ENCODE data around the gene ZNF664. TPM values are rescaled to one million over a fixed set of nuclear protein-coding genes. Genes with fewer than 3 reads are reported as not detected.

The ZNF664 gene
- total RNA-seq, 4 donors from 2014 or later, result 53.7 to 78.0 (median 73.3) TPM

DNA sequence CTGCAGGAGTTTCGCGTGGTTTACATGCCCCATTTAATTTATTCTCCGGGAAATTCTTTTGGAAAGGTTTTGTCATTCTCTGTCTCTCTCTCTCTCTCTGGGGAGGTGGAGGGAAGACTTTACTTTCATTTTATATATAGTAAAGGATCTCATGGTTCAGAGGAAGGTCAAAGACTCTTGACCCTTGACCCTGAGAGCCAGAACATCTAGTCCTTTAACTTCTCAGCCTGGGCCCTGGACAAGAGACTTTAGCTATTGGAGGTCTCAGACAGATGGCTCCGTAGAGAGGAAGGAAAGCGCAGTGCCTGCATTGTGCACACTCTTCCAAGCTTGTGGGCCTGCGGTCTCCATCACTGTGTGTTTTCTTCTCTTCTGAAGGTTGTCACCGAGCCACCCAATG is 44.1 kb upstream of the ZNF664 start:
- peaks cover 0 to 4% (median 0%) of the 10 kb centered on the region in 3 donors for H3K36me3 ChIP-seq
- no peaks in the 10 kb centered on the region for H3K4me1 ChIP-seq
- no peaks in the 10 kb centered on the region for H3K27me3 ChIP-seq
- no peak overlapping the region for H3K27ac ChIP-seq
- TF ChIP-seq, protein P1, sequence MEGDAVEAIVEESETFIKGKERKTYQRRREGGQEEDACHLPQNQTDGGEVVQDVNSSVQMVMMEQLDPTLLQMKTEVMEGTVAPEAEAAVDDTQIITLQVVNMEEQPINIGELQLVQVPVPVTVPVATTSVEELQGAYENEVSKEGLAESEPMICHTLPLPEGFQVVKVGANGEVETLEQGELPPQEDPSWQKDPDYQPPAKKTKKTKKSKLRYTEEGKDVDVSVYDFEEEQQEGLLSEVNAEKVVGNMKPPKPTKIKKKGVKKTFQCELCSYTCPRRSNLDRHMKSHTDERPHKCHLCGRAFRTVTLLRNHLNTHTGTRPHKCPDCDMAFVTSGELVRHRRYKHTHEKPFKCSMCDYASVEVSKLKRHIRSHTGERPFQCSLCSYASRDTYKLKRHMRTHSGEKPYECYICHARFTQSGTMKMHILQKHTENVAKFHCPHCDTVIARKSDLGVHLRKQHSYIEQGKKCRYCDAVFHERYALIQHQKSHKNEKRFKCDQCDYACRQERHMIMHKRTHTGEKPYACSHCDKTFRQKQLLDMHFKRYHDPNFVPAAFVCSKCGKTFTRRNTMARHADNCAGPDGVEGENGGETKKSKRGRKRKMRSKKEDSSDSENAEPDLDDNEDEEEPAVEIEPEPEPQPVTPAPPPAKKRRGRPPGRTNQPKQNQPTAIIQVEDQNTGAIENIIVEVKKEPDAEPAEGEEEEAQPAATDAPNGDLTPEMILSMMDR (IDR thresholded peaks at IDR 0.05), result no peak
- TF ChIP-seq POLR2A (IDR thresholded peaks at IDR 0.05) (no peak), EP300 (IDR thresholded peaks at IDR 0.05) (no peak)
- H3K4me3 ChIP-seq, result no peak overlapping the region
- DNase-seq (ENCODE audit: low spot score in 2 of 2), result no peak
- 89 to 90% methylated on average over 7 of the region's 7 CpGs for WGBS, 2 donors
- no peaks in the 10 kb centered on the region for H3K9me3 ChIP-seq

DNA sequence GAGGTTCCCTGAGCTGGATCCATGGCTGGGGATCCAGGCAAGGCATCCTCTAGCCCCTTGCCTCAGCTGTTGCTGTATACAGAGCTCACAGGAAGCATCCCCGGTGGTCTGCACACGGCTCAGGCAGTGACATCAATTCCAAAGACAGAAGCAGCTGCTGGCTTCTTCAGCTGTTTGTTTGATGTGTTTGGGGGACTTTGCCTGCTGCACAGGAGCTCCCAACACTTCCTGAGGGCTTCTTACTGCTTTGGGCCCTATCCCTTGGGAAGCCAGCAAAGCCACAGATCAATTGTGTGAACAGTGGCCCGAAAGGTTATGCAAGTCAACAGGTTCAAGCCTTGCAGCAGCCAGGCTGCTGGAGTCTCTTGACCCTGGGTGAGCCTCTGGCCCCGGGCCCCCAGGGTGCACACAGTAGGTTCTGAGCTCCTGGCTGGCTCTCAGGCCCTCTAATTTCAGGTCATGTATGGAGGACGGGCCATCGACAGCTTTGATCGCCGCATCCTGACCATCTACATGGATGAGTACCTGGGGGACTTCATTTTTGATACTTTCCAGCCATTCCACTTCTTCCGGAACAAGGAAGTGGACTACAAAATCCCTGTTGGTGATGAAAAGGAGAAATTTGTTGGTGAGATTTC is 43.0 kb upstream of the ZNF664 start:
- H3K4me3 ChIP-seq, result no peak overlapping the region
- WGBS, 2 donors, result 89 to 90% methylated on average over 9 of the region's 9 CpGs
- H3K27me3 ChIP-seq, result no peaks in the 10 kb centered on the region
- no peak for DNase-seq (ENCODE audit: low spot score in 2 of 2)
- TF ChIP-seq POLR2A (IDR thresholded peaks at IDR 0.05), result no peak
- no peak for TF ChIP-seq EP300 (IDR thresholded peaks at IDR 0.05)
- TF ChIP-seq, protein P1 (IDR thresholded peaks at IDR 0.05), result no peak
- no peak overlapping the region for H3K27ac ChIP-seq
- H3K36me3 ChIP-seq, result peaks cover 0 to 14% (median 0%) of the 10 kb centered on the region in 3 donors
- no peaks in the 10 kb centered on the region for H3K4me1 ChIP-seq
- no peaks in the 10 kb centered on the region for H3K9me3 ChIP-seq

DNA sequence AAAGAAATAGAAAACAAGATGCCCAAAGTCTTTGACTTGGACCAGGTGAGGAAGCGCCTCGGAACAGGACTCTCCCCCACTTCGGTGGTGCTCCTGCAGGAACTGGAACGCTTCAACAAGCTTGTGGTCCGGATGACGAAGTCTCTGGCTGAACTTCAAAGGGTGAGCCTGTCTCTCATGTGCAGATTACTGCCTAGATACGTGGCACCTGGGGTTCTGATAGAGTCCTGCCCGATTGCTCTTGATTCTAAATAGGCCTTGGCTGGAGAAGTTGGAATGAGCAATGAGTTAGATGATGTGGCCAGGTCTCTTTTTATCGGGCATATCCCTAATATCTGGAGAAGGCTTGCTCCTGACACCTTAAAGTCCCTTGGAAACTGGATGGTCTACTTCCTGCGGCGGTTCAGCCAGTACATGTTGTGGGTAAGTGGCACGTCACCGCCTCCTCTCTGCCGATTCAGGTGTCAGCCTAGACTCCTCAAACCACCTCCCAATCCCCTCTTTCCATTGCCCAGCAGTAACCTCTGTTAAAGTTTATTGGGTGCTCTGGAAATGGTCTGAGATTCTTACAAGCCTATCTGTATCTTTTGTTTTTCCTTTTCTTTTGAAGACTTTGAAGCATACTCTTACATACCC is 41.2 kb upstream of the ZNF664 start:
- TF ChIP-seq EP300 (IDR thresholded peaks at IDR 0.05) (no peak), POLR2A (IDR thresholded peaks at IDR 0.05) (no peak)
- TF ChIP-seq, protein P1 (IDR thresholded peaks at IDR 0.05), result no peak
- Histone ChIP-seq H3K9me3 (no peaks in the 10 kb centered on the region), H3K36me3 (peaks cover 0 to 32% (median 0%) of the 10 kb centered on the region in 3 donors), H3K27me3 (no peaks in the 10 kb centered on the region), H3K4me3 (no peak overlapping the region), H3K27ac (no peak overlapping the region), H3K4me1 (no peaks in the 10 kb centered on the region)
- no peak for DNase-seq (ENCODE audit: low spot score in 2 of 2)
- 86 to 88% methylated on average over 14 of the region's 14 CpGs for WGBS, 2 donors

DNA sequence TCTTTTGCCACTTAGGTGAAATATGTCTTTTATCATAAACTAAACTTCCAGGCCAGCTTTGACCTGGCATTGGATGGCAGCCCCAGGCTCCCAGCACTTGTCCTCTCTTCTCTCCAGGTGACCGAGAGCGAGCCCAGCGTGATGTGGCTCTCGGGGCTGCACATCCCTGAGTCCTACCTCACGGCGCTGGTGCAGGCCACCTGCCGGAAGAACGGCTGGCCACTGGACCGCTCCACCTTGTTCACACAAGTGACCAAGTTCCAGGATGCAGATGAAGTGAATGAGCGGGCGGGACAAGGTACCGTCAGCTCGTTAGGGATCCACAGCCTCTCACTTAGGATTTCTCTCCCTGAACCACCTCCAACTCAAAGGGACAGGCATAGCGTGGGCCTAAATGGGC is 39.8 kb upstream of the ZNF664 start:
- Histone ChIP-seq H3K27me3 (no peaks in the 10 kb centered on the region), H3K4me1 (no peaks in the 10 kb centered on the region), H3K4me3 (no peak overlapping the region), H3K36me3 (peaks cover 0 to 46% (median 0%) of the 10 kb centered on the region in 3 donors), H3K27ac (no peak overlapping the region), H3K9me3 (no peaks in the 10 kb centered on the region)
- TF ChIP-seq, protein P1 (IDR thresholded peaks at IDR 0.05), result no peak
- TF ChIP-seq EP300 (IDR thresholded peaks at IDR 0.05) (no peak), POLR2A (IDR thresholded peaks at IDR 0.05) (no peak)
- no peak for DNase-seq (ENCODE audit: low spot score in 2 of 2)
- 95% methylated on average over 14 of the region's 14 CpGs for WGBS, 2 donors

DNA sequence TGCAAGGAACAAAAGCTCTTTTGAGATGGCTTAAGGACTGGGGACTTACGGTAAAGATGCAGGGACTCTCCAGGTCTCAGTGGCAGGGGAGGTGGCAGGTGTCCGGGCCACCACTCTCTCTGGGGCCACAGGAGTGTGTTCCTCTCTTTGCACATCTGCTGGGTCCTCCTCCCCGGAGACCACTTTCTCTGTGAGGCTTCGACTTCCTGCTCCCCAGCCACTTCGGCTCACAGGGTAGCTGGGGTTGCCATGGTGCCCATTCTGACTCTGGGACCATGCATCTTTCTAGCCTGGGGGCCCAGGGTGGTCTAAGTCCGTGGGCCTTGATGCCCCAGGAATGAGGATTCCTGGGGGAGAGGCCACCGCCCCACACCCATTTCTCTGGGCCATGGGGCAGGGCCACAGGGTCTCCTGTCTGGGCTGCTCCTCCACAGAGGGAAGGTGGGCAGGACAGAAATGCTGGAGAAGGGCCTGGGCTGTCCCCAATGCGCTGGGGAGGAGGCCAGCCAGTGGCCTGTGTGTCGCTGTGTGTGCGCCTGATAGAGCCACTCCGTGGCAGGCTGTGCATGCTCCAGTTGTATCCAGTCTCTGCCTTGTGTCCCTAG is 38.9 kb upstream of the ZNF664 start:
- TF ChIP-seq POLR2A (IDR thresholded peaks at IDR 0.05) (no peak), EP300 (IDR thresholded peaks at IDR 0.05) (no peak)
- TF ChIP-seq, protein P1 (IDR thresholded peaks at IDR 0.05), result no peak
- Histone ChIP-seq H3K36me3 (peaks cover 0 to 53% (median 0%) of the 10 kb centered on the region in 3 donors), H3K27ac (no peak overlapping the region), H3K27me3 (no peaks in the 10 kb centered on the region), H3K9me3 (no peaks in the 10 kb centered on the region), H3K4me1 (no peaks in the 10 kb centered on the region), H3K4me3 (no peak overlapping the region)
- WGBS, 2 donors, result 80 to 81% methylated on average over 9 to 11 of the region's 11 CpGs
- DNase-seq (ENCODE audit: low spot score in 2 of 2), result no peak

All from tibial nerve (tissue), 4 donors.